Measurements from ENCODE around the gene IMPDH1.

GRCh38 chr7:128407751-128408708, 1.8 kb downstream of the IMPDH1 start:
- TF ChIP-seq, protein P1, sequence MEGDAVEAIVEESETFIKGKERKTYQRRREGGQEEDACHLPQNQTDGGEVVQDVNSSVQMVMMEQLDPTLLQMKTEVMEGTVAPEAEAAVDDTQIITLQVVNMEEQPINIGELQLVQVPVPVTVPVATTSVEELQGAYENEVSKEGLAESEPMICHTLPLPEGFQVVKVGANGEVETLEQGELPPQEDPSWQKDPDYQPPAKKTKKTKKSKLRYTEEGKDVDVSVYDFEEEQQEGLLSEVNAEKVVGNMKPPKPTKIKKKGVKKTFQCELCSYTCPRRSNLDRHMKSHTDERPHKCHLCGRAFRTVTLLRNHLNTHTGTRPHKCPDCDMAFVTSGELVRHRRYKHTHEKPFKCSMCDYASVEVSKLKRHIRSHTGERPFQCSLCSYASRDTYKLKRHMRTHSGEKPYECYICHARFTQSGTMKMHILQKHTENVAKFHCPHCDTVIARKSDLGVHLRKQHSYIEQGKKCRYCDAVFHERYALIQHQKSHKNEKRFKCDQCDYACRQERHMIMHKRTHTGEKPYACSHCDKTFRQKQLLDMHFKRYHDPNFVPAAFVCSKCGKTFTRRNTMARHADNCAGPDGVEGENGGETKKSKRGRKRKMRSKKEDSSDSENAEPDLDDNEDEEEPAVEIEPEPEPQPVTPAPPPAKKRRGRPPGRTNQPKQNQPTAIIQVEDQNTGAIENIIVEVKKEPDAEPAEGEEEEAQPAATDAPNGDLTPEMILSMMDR (IDR thresholded peaks at IDR 0.05 in 2 of 3, conservative IDR thresholded peaks at IDR 0.05 in 1 of 3; ENCODE audit: control insufficient read depth in 2 of 3, extremely low read depth in 1 of 3, insufficient read depth in 1 of 3, low read depth in 3 of 3, low read length in 3 of 3): no peak
- TF ChIP-seq, protein P2, sequence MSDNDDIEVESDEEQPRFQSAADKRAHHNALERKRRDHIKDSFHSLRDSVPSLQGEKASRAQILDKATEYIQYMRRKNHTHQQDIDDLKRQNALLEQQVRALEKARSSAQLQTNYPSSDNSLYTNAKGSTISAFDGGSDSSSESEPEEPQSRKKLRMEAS (IDR thresholded peaks at IDR 0.05; ENCODE audit: low read depth, low read length): no peak
- TF ChIP-seq JUND (IDR thresholded peaks at IDR 0.05; ENCODE audit: low read depth, low read length): no peak
- TF ChIP-seq ZSCAN29 (IDR thresholded peaks at IDR 0.05): no peak
- no peak for TF ChIP-seq PAX8 (IDR thresholded peaks at IDR 0.05)
- TF ChIP-seq SMC3 (IDR thresholded peaks at IDR 0.05; ENCODE audit: borderline replicate concordance, low read length): no peak
- TF ChIP-seq CREM (IDR thresholded peaks at IDR 0.05; ENCODE audit: low read depth): no peak
- no peak for TF ChIP-seq HDAC2 (IDR thresholded peaks at IDR 0.05)
- no peak for TF ChIP-seq TBL1XR1 (IDR thresholded peaks at IDR 0.05; ENCODE audit: low read depth, low read length)
- no peak for TF ChIP-seq IRF3 (IDR thresholded peaks at IDR 0.05)
- no peak for TF ChIP-seq RCOR1 (conservative IDR thresholded peaks at IDR 0.05; ENCODE audit: low read depth, low read length)
- TF ChIP-seq MEF2A (IDR thresholded peaks at IDR 0.05; ENCODE audit: insufficient read depth, low read depth, low read length): no peak
- TF ChIP-seq GABPA (IDR thresholded peaks at IDR 0.05; ENCODE audit: low read depth): no peak

All from GM12878 (cell line).